HCT116 (cell line): ENCODE data around the gene LCE7A. TPM values are rescaled to one million over a fixed set of nuclear protein-coding genes. Genes with fewer than 3 reads are reported as not detected.

ENCODE experiments used
- ATAC-seq: fragments of 200-7000 bp; cut with Tn5 transposase; 2 replicates; pipeline ENCODE4 v1.9.1; 2020; ENCODE audit warnings: mild to moderate bottlenecking, moderate library complexity
- BruUV-seq: library from RNA; stranded (reverse); fragments of 400-500 nt; replicated peaks from 2 replicates; lab custom pipeline; 2021; lab: Mats Ljungman, UMichigan
- CTCF ChIA-PET: fragments of 300-600 bp; sonication (Branson Sonifier 250); formaldehyde crosslinking; loops from one replicate; lab custom pipeline; 2021; ENCODE audit warnings: antibody characterized with exemption; lab: Charles Lee
- POLR2A ChIA-PET: fragments of 300-600, 350-600 bp; sonication (Branson Sonifier 250); formaldehyde crosslinking; loops from one replicate; lab custom pipeline; 2021; ENCODE audit warnings: antibody characterized with exemption; lab: Charles Lee
- RAD21 ChIA-PET, 2 experiments: fragments of 300-600 bp; sonication (Branson Sonifier 250); formaldehyde crosslinking; loops; one replicate each; lab custom pipeline; 2023; ENCODE audit warnings: low total read pairs in 2 of 2; ENCODE audit not compliant: uncharacterized antibody in 2 of 2, unreplicated experiment in 2 of 2, low non-redundant PET in 1 of 2; lab: Charles Lee
- DNase-seq: peaks from one replicate; pipeline ENCODE4 v3.0.0-alpha.2; 2010; ENCODE audit warnings: low read depth, low spot score
- H2AFZ ChIP-seq: fragments of 200-600 bp; shearing (Covaris generic), sonication (generic); 2 replicates; pipeline ENCODE4 v1.6.1; 2017; ENCODE audit warnings: low read depth, mixed run types, mixed read lengths, antibody characterized with exemption, low read length; ENCODE audit not compliant: poor library complexity, severe bottlenecking
- H3K27ac ChIP-seq: 2 replicates; pipeline ENCODE4 v1.5.1; 2012; ENCODE audit warnings: low read depth, low read length
- H3K27me3 ChIP-seq: fragments of 200-600 bp; sonication (generic); 2 replicates; pipeline ENCODE4 v1.6.1; 2016; ENCODE audit warnings: mixed run types, low read length, mixed read lengths; ENCODE audit not compliant: insufficient read depth
- H3K36me3 ChIP-seq, 2 experiments: fragments of 200-500 bp in 1 of 2; fragments of 200-600 bp in 1 of 2; sonication (Bioruptor generic) in 1 of 2; sonication (generic) in 1 of 2; 2 replicates each; pipeline versions ENCODE4 v1.5.1 to v1.6.1; 2014 to 2016; ENCODE audit warnings: low read length in 2 of 2, inconsistent platforms in 1 of 2, mixed read lengths in 1 of 2, mixed run types in 1 of 2; ENCODE audit not compliant: insufficient read depth in 2 of 2, control insufficient read depth in 1 of 2
- H3K4me1 ChIP-seq, 2 experiments: fragments of 200-600 bp in 1 of 2; sonication (generic) in 1 of 2; 2 replicates each; pipeline versions ENCODE4 v1.5.1 to v1.6.1; 2012 to 2017; ENCODE audit warnings: low read length in 2 of 2, inconsistent platforms in 1 of 2, mild to moderate bottlenecking in 1 of 2, mixed read lengths in 1 of 2, mixed run types in 1 of 2, moderate library complexity in 1 of 2; ENCODE audit not compliant: insufficient read depth in 2 of 2, control insufficient read depth in 1 of 2
- H3K4me2 ChIP-seq: fragments of 200-600 bp; sonication (generic); 2 replicates; pipeline ENCODE4 v1.6.1; 2017; ENCODE audit warnings: mixed run types, low read length, mixed read lengths
- H3K4me3 ChIP-seq, 2 experiments: fragments of 200-600 bp in 1 of 2; sonication (generic) in 1 of 2; replicated peaks in 1 of 2; 2 replicates each; pipeline ENCODE4 v1.5.1; 2011 to 2016; ENCODE audit warnings: low read length in 2 of 2, control low read depth in 1 of 2, low read depth in 1 of 2, mild to moderate bottlenecking in 1 of 2, mixed read lengths in 1 of 2, mixed run types in 1 of 2
- H3K79me2 ChIP-seq: fragments of 200-600 bp; sonication (generic); 2 replicates; pipeline ENCODE4 v1.6.1; 2017; ENCODE audit warnings: mild to moderate bottlenecking, mixed run types, low read length, moderate library complexity, mixed read lengths; ENCODE audit not compliant: insufficient read depth
- H3K9ac ChIP-seq: fragments of 200-600 bp; sonication (generic); 2 replicates; pipeline ENCODE4 v1.6.1; 2016; ENCODE audit warnings: low read length, mixed read lengths
- H3K9me2 ChIP-seq: fragments of 200-600 bp; sonication (generic), shearing (Covaris generic); 2 replicates; pipeline ENCODE4 v1.6.1; 2017; ENCODE audit warnings: mixed run types, mild to moderate bottlenecking, moderate library complexity; ENCODE audit not compliant: insufficient read depth
- H3K9me3 ChIP-seq, 2 experiments: fragments of 200-500 bp in 1 of 2; fragments of 200-600 bp in 1 of 2; sonication (Bioruptor generic) in 1 of 2; sonication (generic) in 1 of 2; 2 replicates each; pipeline ENCODE4 v1.6.1; 2014 to 2017; ENCODE audit warnings: low read length in 2 of 2, mixed read lengths in 2 of 2, inconsistent platforms in 1 of 2, low read depth in 1 of 2, mild to moderate bottlenecking in 1 of 2, mixed run types in 1 of 2, moderate library complexity in 1 of 2; ENCODE audit not compliant: control insufficient read depth in 1 of 2, insufficient read depth in 1 of 2
- H4K20me1 ChIP-seq: fragments of 200-600 bp; sonication (generic), shearing (Covaris generic); 2 replicates; pipeline ENCODE4 v1.6.1; 2017; ENCODE audit warnings: mixed run types, mild to moderate bottlenecking, moderate library complexity; ENCODE audit not compliant: insufficient read depth
- CBX3 ChIP-seq: IDR thresholded peaks from 2 replicates; pipeline ENCODE4 v1.6.1; 2012; ENCODE audit warnings: low read depth
- CEBPB ChIP-seq: IDR thresholded peaks from 2 replicates; pipeline ENCODE4 v1.6.1; 2012; ENCODE audit warnings: low read depth
- ELF1 ChIP-seq: IDR thresholded peaks from 2 replicates; pipeline ENCODE4 v1.6.1; 2012; ENCODE audit warnings: low read depth, borderline replicate concordance
- EZH2 ChIP-seq: fragments of 200-600 bp; sonication (generic); IDR thresholded peaks from 2 replicates; pipeline ENCODE4 v1.6.1; 2017; ENCODE audit warnings: antibody characterized with exemption, mixed run types
- EZH2phosphoT487 ChIP-seq: fragments of 200-600 bp; IDR thresholded peaks from 2 replicates; pipeline ENCODE4 v1.6.1; 2018; ENCODE audit warnings: antibody characterized with exemption, borderline replicate concordance
- FOSL1 ChIP-seq: IDR thresholded peaks from 2 replicates; pipeline ENCODE4 v1.6.1; 2012; ENCODE audit warnings: low read depth
- JUND ChIP-seq: IDR thresholded peaks from 2 replicates; pipeline ENCODE4 v1.6.1; 2012
- POLR2A ChIP-seq: IDR thresholded peaks from 2 replicates; pipeline ENCODE4 v1.7.0; 2011; ENCODE audit warnings: borderline replicate concordance; ENCODE audit not compliant: insufficient read depth, insufficient read length; ENCODE audit errors: extremely low read depth
- POLR2AphosphoS5 ChIP-seq: IDR thresholded peaks from 2 replicates; pipeline ENCODE4 v1.6.1; 2011; ENCODE audit warnings: mild to moderate bottlenecking, low read depth, low read length, moderate library complexity
- RAD21 ChIP-seq: IDR thresholded peaks from 2 replicates; pipeline ENCODE4 v1.6.1; 2012; ENCODE audit warnings: low read depth, mild to moderate bottlenecking
- SIN3A ChIP-seq: IDR thresholded peaks from 2 replicates; pipeline ENCODE4 v1.6.1; 2012; ENCODE audit warnings: low read depth
- SRF ChIP-seq: IDR thresholded peaks from 2 replicates; pipeline ENCODE4 v1.6.1; 2012; ENCODE audit warnings: low read depth
- YY1 ChIP-seq: IDR thresholded peaks from 2 replicates; pipeline ENCODE4 v1.6.1; 2011; ENCODE audit warnings: low read length, low read depth, moderate library complexity, mild to moderate bottlenecking; ENCODE audit not compliant: insufficient replicate concordance; ENCODE audit errors: extremely low read depth
- ZFX ChIP-seq: fragments of 450-650 bp; IDR thresholded peaks from 2 replicates; pipeline ENCODE4 v1.6.1; 2017
- ZNF274 ChIP-seq: fragments of 200-500 bp; sonication (Bioruptor generic); IDR thresholded peaks from 2 replicates; pipeline ENCODE4 v1.6.1; 2014; ENCODE audit warnings: mild to moderate bottlenecking, low read depth, low read length, inconsistent platforms
- intact Hi-C: fragments of 100-400 bp; cut with micrococcal nuclease; formaldehyde crosslinking; loops from 2 replicates; pipeline ENCODE4 v1.10.0; 2022
- total RNA-seq: library from RNA; stranded (reverse); gene quantifications from one replicate; pipeline ENCODE4 v1.2.1, GENCODE V29; 2021; ENCODE audit not compliant: unreplicated experiment
- TF ChIP-seq, protein P1 (sequence below): IDR thresholded peaks from 2 replicates; pipeline ENCODE4 v1.6.1; 2011; ENCODE audit warnings: mild to moderate bottlenecking, low read length, moderate library complexity; ENCODE audit not compliant: insufficient replicate concordance; ENCODE audit errors: extremely low read depth
- TF ChIP-seq, protein P2 (sequence below): IDR thresholded peaks from 2 replicates; pipeline ENCODE4 v1.6.1; 2012

Gene LCE7A
- total RNA-seq, 1 experiment from 2014 or later = not detected

DNA sequence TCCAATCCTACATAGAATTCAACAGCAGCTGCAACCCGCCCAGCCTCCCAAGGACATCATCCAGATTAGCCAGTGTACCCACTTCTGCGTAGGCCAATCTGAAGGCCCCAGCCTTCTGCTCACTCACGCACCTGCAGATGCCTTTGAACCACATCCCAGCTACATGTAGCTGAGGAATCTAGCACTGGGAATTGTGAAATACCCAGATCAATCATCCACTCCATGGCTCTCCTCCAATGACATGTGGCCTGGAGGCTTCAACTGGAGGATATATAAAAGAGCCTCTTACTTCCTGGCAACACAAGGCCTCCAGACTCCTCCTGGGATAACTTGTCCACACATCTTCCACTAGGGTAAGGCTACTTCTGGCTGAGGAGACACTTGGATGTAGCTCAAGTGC lies 17.2 kb upstream of the LCE7A start, which contains the start of gene LCE6A:
LCE6A (plus strand) TSS at position 301 of the 400 bp plus-strand sequence. CDS start 665 bp downstream, outside the sequence.
- no peak within 1 kb of the TSS for H3K9ac ChIP-seq
- H3K79me2 ChIP-seq = no peaks in the 10 kb centered on the region
- H4K20me1 ChIP-seq = no peaks in the 10 kb centered on the region
- ChIA-PET CTCF (no interaction called here), RAD21 (no interaction called here), POLR2A (no interaction called here)
- H3K4me1 ChIP-seq = no peaks in the 10 kb centered on the region
- intact Hi-C loops = no loop called here
- no peaks in the 10 kb centered on the region for H3K9me3 ChIP-seq
- H3K4me2 ChIP-seq = no peak within 1 kb of the TSS
- H2AFZ ChIP-seq = no peak within 1 kb of the TSS
- TF ChIP-seq POLR2AphosphoS5 (no peak), ELF1 (no peak), CEBPB (no peak), RAD21 (no peak), EZH2 (no peak), CBX3 (no peak), YY1 (no peak), SRF (no peak), EZH2phosphoT487 (no peak), SIN3A (no peak), ZFX (no peak), ZNF274 (no peak), POLR2A (no peak), JUND (no peak), FOSL1 (no peak)
- TF ChIP-seq, protein P1, sequence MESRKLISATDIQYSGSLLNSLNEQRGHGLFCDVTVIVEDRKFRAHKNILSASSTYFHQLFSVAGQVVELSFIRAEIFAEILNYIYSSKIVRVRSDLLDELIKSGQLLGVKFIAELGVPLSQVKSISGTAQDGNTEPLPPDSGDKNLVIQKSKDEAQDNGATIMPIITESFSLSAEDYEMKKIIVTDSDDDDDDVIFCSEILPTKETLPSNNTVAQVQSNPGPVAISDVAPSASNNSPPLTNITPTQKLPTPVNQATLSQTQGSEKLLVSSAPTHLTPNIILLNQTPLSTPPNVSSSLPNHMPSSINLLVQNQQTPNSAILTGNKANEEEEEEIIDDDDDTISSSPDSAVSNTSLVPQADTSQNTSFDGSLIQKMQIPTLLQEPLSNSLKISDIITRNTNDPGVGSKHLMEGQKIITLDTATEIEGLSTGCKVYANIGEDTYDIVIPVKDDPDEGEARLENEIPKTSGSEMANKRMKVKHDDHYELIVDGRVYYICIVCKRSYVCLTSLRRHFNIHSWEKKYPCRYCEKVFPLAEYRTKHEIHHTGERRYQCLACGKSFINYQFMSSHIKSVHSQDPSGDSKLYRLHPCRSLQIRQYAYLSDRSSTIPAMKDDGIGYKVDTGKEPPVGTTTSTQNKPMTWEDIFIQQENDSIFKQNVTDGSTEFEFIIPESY = no peak
- TF ChIP-seq, protein P2, sequence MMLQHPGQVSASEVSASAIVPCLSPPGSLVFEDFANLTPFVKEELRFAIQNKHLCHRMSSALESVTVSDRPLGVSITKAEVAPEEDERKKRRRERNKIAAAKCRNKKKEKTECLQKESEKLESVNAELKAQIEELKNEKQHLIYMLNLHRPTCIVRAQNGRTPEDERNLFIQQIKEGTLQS = no peak
- H3K27me3 ChIP-seq = peaks cover 36% of the 10 kb centered on the region
- H3K4me3 ChIP-seq = no peak within 1 kb of the TSS
- H3K36me3 ChIP-seq = no peaks in the 10 kb centered on the region
- no peaks in the 10 kb centered on the region for H3K9me2 ChIP-seq
- ATAC-seq (no peak), DNase-seq (no peak)
- H3K27ac ChIP-seq = no peak within 1 kb of the TSS
- no TSS peak for BruUV-seq
